GM12801 (cell line): ENCODE measurements around the gene SVEP1.

Source experiments
- CTCF ChIP-seq: IDR thresholded peaks from one replicate; pipeline ENCODE4 v1.5.1; 2011; ENCODE audit warnings: control low read depth; ENCODE audit not compliant: insufficient read length; ENCODE audit errors: extremely low read depth

SVEP1 gene

GRCh38 chr9:110606179-110606790, 26.7 kb upstream of the SVEP1 start:
- no peak for TF ChIP-seq CTCF

GRCh38 chr9:110605565-110605964, 26.0 kb upstream of the SVEP1 start:
- no peak for TF ChIP-seq CTCF

- TF ChIP-seq CTCF: no peak
Measured at GRCh38 chr9:110604171-110604601, 24.6 kb upstream of the SVEP1 start.

- no peak for TF ChIP-seq CTCF
Measured at GRCh38 chr9:110602281-110602680, 22.7 kb upstream of the SVEP1 start.

- no peak for TF ChIP-seq CTCF
Measured at GRCh38 chr9:110601098-110601497, 21.6 kb upstream of the SVEP1 start.

GRCh38 chr9:110599468-110599867, 19.9 kb upstream of the SVEP1 start:
- TF ChIP-seq CTCF: no peak

GRCh38 chr9:110592044-110592830, 12.7 kb upstream of the SVEP1 start:
- TF ChIP-seq CTCF: no peak
